ENCODE measurements around the gene ST6GALNAC3.

Gene ST6GALNAC3

DNA sequence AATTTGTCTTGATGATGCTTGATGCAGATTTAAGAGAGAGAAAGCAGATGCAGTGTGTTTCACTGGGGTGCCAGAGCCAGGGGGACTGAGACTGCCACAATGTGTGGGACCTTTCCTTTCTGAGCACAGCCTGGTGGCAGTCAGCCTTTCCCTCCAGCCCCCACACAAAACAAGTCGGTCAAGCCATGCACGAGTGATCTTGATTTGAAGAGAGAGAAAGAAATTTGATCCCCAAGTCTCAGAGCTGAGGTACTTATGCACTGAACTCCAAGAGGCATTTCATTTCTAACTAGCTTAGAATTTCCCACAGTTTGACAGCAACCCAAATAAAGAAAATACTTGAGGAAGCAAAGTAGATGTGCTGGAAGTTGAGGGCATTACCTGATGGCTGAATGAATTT is 193.8 kb downstream of the ST6GALNAC3 start:
- Histone ChIP-seq H3K9me3 (no peaks in the 10 kb centered on the region), H3K4me1 (ENCODE audit: control insufficient read depth in 1 of 2, insufficient read depth in 1 of 2, low read depth in 1 of 2, low read length in 1 of 2) (peaks cover 0 to 3% of the 10 kb centered on the region in 2 experiments), H3K4me3 (ENCODE audit: low read depth in 1 of 2, low read length in 1 of 2) (no peak overlapping the region), H3K27ac (no peak overlapping the region), H3K27me3 (no peaks in the 10 kb centered on the region), H3K36me3 (no peaks in the 10 kb centered on the region)
- TF ChIP-seq, protein P1, sequence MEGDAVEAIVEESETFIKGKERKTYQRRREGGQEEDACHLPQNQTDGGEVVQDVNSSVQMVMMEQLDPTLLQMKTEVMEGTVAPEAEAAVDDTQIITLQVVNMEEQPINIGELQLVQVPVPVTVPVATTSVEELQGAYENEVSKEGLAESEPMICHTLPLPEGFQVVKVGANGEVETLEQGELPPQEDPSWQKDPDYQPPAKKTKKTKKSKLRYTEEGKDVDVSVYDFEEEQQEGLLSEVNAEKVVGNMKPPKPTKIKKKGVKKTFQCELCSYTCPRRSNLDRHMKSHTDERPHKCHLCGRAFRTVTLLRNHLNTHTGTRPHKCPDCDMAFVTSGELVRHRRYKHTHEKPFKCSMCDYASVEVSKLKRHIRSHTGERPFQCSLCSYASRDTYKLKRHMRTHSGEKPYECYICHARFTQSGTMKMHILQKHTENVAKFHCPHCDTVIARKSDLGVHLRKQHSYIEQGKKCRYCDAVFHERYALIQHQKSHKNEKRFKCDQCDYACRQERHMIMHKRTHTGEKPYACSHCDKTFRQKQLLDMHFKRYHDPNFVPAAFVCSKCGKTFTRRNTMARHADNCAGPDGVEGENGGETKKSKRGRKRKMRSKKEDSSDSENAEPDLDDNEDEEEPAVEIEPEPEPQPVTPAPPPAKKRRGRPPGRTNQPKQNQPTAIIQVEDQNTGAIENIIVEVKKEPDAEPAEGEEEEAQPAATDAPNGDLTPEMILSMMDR (IDR thresholded peaks at IDR 0.05), result no peak

DNA sequence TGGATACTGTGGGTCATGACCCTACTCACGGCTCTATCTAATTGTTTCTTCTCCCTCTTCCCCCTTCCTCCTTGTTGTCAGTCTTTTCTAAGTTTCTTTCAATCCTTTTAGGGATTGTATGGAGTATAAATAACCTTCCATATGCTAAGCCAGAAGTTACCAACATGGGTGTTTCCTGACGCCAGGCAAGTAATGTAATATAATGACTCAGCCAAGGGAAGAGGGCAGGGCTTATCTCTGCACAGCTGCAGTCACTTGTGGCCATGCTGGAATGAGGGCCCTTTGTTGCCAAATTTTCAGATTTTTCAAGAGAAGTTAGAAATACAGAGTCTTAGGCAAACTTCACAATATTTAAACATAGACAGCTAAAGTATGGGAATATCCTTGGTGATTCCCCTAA is 194.6 kb downstream of the ST6GALNAC3 start:
- Histone ChIP-seq H3K27ac (no peak overlapping the region), H3K4me1 (ENCODE audit: control insufficient read depth in 1 of 2, insufficient read depth in 1 of 2, low read depth in 1 of 2, low read length in 1 of 2) (peaks cover 0 to 3% of the 10 kb centered on the region in 2 experiments), H3K4me3 (ENCODE audit: low read depth in 1 of 2, low read length in 1 of 2) (no peak overlapping the region), H3K36me3 (no peaks in the 10 kb centered on the region), H3K9me3 (no peaks in the 10 kb centered on the region), H3K27me3 (no peaks in the 10 kb centered on the region)
- TF ChIP-seq, protein P1 (IDR thresholded peaks at IDR 0.05), result no peak

DNA sequence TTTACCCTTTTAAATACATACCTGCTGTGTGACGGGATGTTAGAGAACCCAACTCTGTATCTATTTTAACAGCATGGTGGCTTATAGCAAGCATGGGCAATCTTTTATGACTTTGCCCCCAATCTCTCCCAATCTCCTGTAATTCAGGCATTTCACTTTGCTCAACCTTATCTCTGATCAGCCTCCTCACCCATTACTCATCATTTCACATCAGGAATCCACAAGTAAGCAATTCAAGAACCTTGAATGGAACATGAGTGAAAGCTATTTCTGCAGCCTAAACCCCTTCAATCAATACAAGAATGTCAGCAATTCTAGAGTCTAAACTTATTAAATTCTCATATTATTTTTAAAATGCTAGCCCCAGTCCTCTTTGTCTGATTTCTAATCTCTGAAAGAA is 199.8 kb downstream of the ST6GALNAC3 start:
- Histone ChIP-seq H3K27ac (no peak overlapping the region), H3K27me3 (no peaks in the 10 kb centered on the region), H3K4me3 (ENCODE audit: low read depth in 1 of 2, low read length in 1 of 2) (no peak overlapping the region), H3K36me3 (no peaks in the 10 kb centered on the region), H3K9me3 (no peaks in the 10 kb centered on the region), H3K4me1 (ENCODE audit: control insufficient read depth in 1 of 2, insufficient read depth in 1 of 2, low read depth in 1 of 2, low read length in 1 of 2) (no peaks in the 10 kb centered on the region)
- TF ChIP-seq, protein P1 (IDR thresholded peaks at IDR 0.05), result no peak

DNA sequence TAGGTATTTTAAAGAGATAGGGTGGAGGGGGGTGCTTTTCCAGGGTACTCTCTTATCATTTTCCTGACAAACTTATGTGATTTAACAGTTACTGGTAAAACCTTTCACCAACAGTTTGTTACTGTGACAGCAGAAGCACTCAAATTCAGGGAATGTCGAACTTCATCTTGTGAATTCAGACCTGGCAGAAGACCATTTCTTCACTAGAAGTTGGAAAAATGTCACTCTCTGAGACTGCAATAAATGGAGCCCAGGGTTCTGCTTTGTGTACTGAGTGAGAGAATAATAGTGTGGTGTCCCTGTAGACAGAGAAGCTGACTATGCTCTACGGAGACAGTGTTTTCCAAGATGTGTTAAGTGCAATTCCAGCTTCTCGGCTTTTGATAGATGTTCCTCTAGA is 200.2 kb downstream of the ST6GALNAC3 start:
- H3K27ac ChIP-seq, result no peak overlapping the region
- H3K36me3 ChIP-seq, result no peaks in the 10 kb centered on the region
- H3K4me3 ChIP-seq (ENCODE audit: low read depth in 1 of 2, low read length in 1 of 2), result no peak overlapping the region

DNA sequence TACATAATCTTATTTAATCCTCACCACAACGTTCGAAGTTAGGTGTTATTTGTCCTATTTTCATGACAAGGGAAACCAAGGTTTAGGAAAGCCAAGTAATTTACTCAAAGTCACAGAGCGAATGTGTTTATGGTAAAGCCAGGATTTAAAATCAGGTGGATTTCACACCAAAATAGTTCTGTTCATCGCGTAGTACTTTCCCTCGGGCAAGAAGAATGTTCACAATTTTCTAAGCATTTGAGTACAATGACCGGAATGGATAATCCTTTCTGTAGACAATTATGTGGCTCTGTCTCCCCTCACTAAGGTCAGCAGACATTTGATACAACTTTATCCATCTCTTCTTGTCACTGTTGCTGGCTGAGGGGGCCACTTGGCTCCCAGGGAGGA is 204.2 kb downstream of the ST6GALNAC3 start:
- H3K4me1 ChIP-seq (ENCODE audit: control insufficient read depth in 1 of 2, insufficient read depth in 1 of 2, low read depth in 1 of 2, low read length in 1 of 2), result no peaks in the 10 kb centered on the region
- TF ChIP-seq, protein P1 (IDR thresholded peaks at IDR 0.05), result no peak
- no peaks in the 10 kb centered on the region for H3K27me3 ChIP-seq
- no peaks in the 10 kb centered on the region for H3K9me3 ChIP-seq
- H3K27ac ChIP-seq, result no peak overlapping the region
- no peak overlapping the region for H3K4me3 ChIP-seq (ENCODE audit: low read depth in 1 of 2, low read length in 1 of 2)
- no peaks in the 10 kb centered on the region for H3K36me3 ChIP-seq

More for the DNA sequence above, 200.2 kb downstream of the ST6GALNAC3 start:
- Histone ChIP-seq H3K27me3 (no peaks in the 10 kb centered on the region), H3K4me1 (ENCODE audit: control insufficient read depth in 1 of 2, insufficient read depth in 1 of 2, low read depth in 1 of 2, low read length in 1 of 2) (no peaks in the 10 kb centered on the region), H3K9me3 (no peaks in the 10 kb centered on the region)
- TF ChIP-seq, protein P1 (IDR thresholded peaks at IDR 0.05), result no peak
